HG02642 (cell line): ENCODE data around the gene MSRB1.

Source experiments
- ATAC-seq: cut with Tn5 transposase; IDR thresholded peaks from one replicate; pipeline ENCODE4 v1.9.1; 2021; ENCODE audit warnings: mild to moderate bottlenecking; ENCODE audit not compliant: unreplicated experiment, poor library complexity

MSRB1 gene

GRCh38 chr16:1942810-1943726, at the start of gene MSRB1:
TSS of gene MSRB1 (minus strand) at chr16:1943199. CDS start at chr16:1943156, 43 bp downstream.
- peak; percentile 91 for ATAC-seq

GRCh38 chr16:1991948-1992703, 49.1 kb upstream of the MSRB1 start:
- ATAC-seq, result peak; percentile 52

- no peak for ATAC-seq
Observed at GRCh38 chr16:1991588-1991947, 48.6 kb upstream of the MSRB1 start.

GRCh38 chr16:1991135-1991551, 48.1 kb upstream of the MSRB1 start:
- peak; percentile 31 for ATAC-seq

- ATAC-seq, result peak; percentile 3
Observed at GRCh38 chr16:1990351-1991134, 47.5 kb upstream of the MSRB1 start.

GRCh38 chr16:1990101-1990350, 47.0 kb upstream of the MSRB1 start:
- ATAC-seq, result no peak

GRCh38 chr16:1989209-1990100, 46.5 kb upstream of the MSRB1 start, which contains the start of gene SYNGR3:
TSS of gene SYNGR3 (plus strand) at chr16:1989970. CDS start at chr16:1990103, 133 bp downstream.
- no peak for ATAC-seq

GRCh38 chr16:1987198-1987597, 44.2 kb upstream of the MSRB1 start:
- ATAC-seq, result no peak

GRCh38 chr16:1985466-1986150, 42.6 kb upstream of the MSRB1 start:
- ATAC-seq, result no peak

- peak; percentile 16 for ATAC-seq
Observed at GRCh38 chr16:1984347-1985225, 41.6 kb upstream of the MSRB1 start.

- peak; percentile 82 for ATAC-seq
Observed at GRCh38 chr16:1983544-1984346, 40.7 kb upstream of the MSRB1 start, which contains the start of gene GFER. TSS of gene GFER (plus strand) at chr16:1984193. CDS start at chr16:1984219, 26 bp downstream.

- no peak for ATAC-seq
Observed at GRCh38 chr16:1982991-1983543, 40.1 kb upstream of the MSRB1 start.

- no peak for ATAC-seq
Observed at GRCh38 chr16:1982013-1982433, 39.0 kb upstream of the MSRB1 start.

GRCh38 chr16:1981398-1981836, 38.4 kb upstream of the MSRB1 start, which contains the start of gene NOXO1:
TSS of gene NOXO1 (minus strand) at chr16:1981469. CDS start at chr16:1981179, 290 bp downstream.
- ATAC-seq, result no peak

GRCh38 chr16:1980770-1981087, 37.7 kb upstream of the MSRB1 start:
- ATAC-seq, result no peak

- ATAC-seq, result no peak
Observed at GRCh38 chr16:1980030-1980769, 37.2 kb upstream of the MSRB1 start.
